ENCODE data around the gene RBM24.

Gene RBM24

DNA sequence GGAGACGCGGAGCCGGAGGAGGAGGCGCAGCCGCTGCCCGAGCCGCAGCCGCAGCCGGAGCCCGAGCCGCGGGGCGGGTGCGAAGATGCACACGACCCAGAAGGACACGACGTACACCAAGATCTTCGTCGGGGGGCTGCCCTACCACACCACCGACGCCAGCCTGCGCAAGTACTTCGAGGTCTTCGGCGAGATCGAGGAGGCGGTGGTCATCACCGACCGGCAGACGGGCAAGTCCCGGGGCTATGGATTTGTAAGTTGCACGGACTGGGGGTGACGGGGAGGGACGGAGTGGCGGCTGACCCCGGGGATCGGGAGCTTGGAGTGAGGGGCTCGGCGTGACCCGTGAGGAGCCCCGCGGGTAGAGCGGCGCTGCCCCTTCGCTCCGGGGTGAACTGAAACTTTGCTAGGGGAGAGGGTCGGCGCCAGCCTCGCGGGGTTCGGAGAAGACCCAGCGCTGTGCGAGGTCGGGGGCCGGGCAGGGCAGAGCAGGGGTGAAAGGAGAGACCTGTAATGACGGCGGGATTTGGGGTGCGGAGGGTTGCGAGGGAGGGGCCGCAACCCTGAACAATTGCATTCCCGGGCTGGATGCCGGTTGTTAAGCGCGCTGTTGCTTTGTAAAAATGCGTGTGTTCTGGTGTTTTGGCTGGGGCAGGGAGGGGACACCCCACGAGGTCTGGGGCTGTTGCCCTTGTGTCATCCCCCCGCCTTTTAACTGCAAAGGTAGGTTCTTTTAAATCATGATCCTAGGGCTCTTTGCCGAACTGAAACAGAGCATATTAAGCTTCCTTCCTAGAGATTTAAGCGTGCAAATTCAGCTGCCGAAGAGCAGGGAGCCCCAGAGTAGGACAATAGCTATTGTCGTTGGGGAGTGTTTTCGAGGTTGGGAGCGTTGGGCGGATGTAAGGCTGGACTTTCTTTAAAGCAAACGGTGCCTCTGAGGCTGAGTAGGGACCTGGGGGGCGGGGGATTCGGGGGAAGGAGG lies 628 bp downstream of the RBM24 start:
- H3K27ac ChIP-seq: no peak overlapping the region
- TF ChIP-seq, protein P1, sequence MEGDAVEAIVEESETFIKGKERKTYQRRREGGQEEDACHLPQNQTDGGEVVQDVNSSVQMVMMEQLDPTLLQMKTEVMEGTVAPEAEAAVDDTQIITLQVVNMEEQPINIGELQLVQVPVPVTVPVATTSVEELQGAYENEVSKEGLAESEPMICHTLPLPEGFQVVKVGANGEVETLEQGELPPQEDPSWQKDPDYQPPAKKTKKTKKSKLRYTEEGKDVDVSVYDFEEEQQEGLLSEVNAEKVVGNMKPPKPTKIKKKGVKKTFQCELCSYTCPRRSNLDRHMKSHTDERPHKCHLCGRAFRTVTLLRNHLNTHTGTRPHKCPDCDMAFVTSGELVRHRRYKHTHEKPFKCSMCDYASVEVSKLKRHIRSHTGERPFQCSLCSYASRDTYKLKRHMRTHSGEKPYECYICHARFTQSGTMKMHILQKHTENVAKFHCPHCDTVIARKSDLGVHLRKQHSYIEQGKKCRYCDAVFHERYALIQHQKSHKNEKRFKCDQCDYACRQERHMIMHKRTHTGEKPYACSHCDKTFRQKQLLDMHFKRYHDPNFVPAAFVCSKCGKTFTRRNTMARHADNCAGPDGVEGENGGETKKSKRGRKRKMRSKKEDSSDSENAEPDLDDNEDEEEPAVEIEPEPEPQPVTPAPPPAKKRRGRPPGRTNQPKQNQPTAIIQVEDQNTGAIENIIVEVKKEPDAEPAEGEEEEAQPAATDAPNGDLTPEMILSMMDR (conservative IDR thresholded peaks at IDR 0.05; ENCODE audit: low read depth): no peak
- ChIA-PET POLR2A (ENCODE audit: low non-redundant PET) (no interaction called here), CTCF (interaction anchor here (0.6 to 0.8 kb wide), 4 partner anchors 11 to 302 kb away, joined by 3 to 6 read pairs (median 4); no protein-coding TSS in a partner anchor)
- DNase-seq (ENCODE audit: low spot score): no peak

DNA sequence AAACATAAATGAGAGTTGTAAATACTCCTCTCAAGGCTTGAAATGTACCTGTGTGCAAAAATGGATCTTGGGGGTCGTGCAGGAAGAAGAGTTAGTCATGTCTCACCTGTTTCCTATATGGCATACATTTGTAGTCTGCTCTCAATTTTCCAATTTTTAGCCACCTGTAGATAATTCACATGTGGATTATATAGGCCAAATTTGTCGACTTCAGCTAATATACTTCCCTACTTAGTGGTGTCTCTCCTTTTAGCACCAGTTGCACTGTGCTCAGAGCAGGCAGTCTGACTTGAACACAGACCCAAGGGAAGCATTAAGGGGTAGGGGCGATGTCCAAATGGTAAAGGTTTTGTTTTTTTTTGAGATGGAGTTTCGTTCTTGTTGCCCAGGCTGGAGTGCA lies 1.9 kb downstream of the RBM24 start:
- POLR2A ChIA-PET (ENCODE audit: low non-redundant PET): no interaction called here
- CTCF ChIA-PET: no interaction called here
- TF ChIP-seq, protein P1 (conservative IDR thresholded peaks at IDR 0.05; ENCODE audit: low read depth): no peak
- no peak overlapping the region for H3K27ac ChIP-seq
- DNase-seq (ENCODE audit: low spot score): no peak

DNA sequence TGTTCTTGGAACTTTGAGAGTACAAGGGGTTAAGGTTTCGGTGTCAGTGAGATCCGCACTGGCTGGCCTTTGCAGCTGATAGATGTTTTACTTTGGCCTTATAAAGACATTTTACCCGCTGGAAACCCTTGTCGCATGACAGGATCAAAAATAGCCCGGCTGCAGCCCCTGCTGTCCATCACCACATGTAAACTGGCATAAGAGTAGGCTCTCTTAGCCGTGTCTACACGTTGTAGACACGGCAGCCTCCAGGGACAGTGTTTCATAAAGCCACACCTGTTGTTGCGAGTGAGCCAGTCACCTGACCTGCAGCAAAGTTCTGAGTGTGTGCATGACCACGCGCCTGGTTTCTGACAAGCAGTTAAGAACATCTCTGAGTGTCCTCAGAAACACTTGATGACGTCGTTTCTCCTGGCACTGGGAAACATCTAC lies 8.5 kb downstream of the RBM24 start:
- H3K27ac ChIP-seq: no peak overlapping the region
- CTCF ChIA-PET: interaction anchor here (0.7 kb wide), 1 partner anchor 45 kb away, joined by 3 read pairs; no protein-coding TSS in a partner anchor
- TF ChIP-seq, protein P1 (conservative IDR thresholded peaks at IDR 0.05; ENCODE audit: low read depth): no peak
- no peak for DNase-seq (ENCODE audit: low spot score)
- POLR2A ChIA-PET (ENCODE audit: low non-redundant PET): no interaction called here

DNA sequence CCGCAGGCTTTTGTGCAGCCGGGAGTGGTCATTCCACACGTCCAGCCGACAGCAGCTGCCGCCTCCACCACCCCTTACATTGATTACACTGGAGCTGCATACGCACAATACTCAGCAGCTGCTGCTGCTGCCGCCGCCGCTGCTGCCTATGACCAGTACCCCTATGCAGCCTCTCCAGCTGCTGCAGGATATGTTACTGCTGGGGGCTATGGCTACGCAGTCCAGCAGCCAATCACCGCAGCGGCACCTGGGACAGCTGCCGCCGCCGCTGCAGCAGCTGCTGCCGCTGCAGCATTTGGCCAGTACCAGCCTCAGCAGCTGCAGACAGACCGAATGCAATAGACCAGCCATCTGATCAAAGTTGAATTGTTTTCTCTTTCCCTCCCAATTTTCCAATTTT lies 10.6 kb downstream of the RBM24 start:
- DNase-seq (ENCODE audit: low spot score): no peak
- ChIA-PET POLR2A (ENCODE audit: low non-redundant PET) (no interaction called here), CTCF (interaction anchor here (0.7 kb wide), 1 partner anchor 10 kb away, joined by 6 read pairs; no protein-coding TSS in a partner anchor)
- TF ChIP-seq, protein P1 (conservative IDR thresholded peaks at IDR 0.05; ENCODE audit: low read depth): no peak
- H3K27ac ChIP-seq: no peak overlapping the region

DNA sequence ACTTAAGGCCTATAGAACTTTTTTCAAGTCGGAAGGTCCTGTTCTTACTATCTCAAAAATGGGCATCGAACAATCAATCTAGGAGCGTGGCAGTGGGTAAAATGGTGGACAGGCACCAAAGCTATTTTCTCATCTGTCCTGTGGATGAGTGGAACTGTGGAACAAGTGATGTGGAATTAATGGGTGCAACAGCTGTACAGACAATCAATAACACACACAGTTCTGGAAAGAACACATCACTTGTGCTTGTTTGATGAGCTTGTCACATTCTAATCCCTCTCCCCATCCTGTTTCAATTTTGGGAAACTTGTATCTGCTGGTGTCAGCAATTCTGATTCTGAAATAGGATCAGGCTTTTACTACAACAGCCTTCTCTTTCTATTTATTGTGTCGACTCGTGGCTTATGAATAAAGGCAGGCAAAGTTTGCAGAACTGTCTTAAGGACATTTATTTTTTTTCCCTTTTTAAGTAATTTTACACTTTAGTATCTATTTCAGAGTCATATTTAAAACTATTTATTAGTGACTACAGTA lies 11.5 kb downstream of the RBM24 start:
- DNase-seq (ENCODE audit: low spot score): no peak
- POLR2A ChIA-PET (ENCODE audit: low non-redundant PET): no interaction called here
- TF ChIP-seq, protein P1 (conservative IDR thresholded peaks at IDR 0.05; ENCODE audit: low read depth): no peak
- no peak overlapping the region for H3K27ac ChIP-seq
- CTCF ChIA-PET: interaction anchor here (0.7 kb wide), 1 partner anchor 11 kb away, joined by 6 read pairs; no protein-coding TSS in a partner anchor

DNA sequence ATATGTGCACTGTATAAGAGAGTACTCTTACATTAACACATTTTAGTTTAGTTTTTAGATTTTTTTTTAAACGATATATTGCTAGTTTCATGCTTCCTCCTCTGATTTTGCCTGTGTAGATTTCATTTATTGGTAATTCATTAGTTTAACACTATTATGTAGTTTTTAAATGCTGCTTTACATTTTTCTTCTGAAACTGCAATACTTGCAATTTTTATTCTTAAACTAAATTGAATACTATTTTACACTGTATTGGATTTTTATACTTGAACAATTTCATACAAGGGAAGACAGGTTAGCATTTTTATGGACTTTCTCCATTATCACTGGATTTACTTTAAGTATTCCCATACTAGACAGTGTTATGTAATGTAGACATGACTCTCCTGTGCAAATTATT lies 12.2 kb downstream of the RBM24 start:
- ChIA-PET POLR2A (ENCODE audit: low non-redundant PET) (interaction anchor here (0.6 kb wide), 1 partner anchor 528 kb away, joined by 7 read pairs; no protein-coding TSS in a partner anchor), CTCF (no interaction called here)
- DNase-seq (ENCODE audit: low spot score): no peak
- TF ChIP-seq, protein P1 (conservative IDR thresholded peaks at IDR 0.05; ENCODE audit: low read depth): no peak
- H3K27ac ChIP-seq: no peak overlapping the region

All from RWPE1 (cell line).